ENCODE results near the gene NUP210.

NUP210 gene

GRCh38 chr3:13358051-13358450, 62.1 kb downstream of the NUP210 start:
- peak overlapping the region in 2 of 11 experiments; percentile 4 to 16; a peak in 1 of 22 replicates for H3K9ac ChIP-seq
- peak overlapping the region in 8 of 11 experiments; percentile 7 to 57 (median 33); a peak in 13 of 22 replicates for H3K4me2 ChIP-seq
- H3K9me3 ChIP-seq (replicated peaks in 1 of 11), result no peaks in the 10 kb centered on the region
- peaks cover 30 to 79% (median 70%) of the 10 kb centered on the region in 10 experiments for H3K4me1 ChIP-seq
- H4K20me1 ChIP-seq, result peaks cover 0 to 46% (median 0%) of the 10 kb centered on the region in 11 experiments; a peak in 2 of 22 replicates
- H3K27ac ChIP-seq, result peak overlapping the region in 4 of 11 experiments; percentile 31 to 60 (median 44); a peak in 5 of 22 replicates
- H3K4me3 ChIP-seq, result no peak overlapping the region
- peaks cover 45 to 100% (median 94%) of the 10 kb centered on the region in 11 experiments for H3K36me3 ChIP-seq
- no peaks in the 10 kb centered on the region for H3K27me3 ChIP-seq
- TF ChIP-seq Cebpa-rat (IDR thresholded peaks at IDR 0.05), result no peak

GRCh38 chr3:13357074-13357473, 63.0 kb downstream of the NUP210 start:
- peaks cover 0 to 36% (median 0%) of the 10 kb centered on the region in 11 experiments; a peak in 2 of 22 replicates for H4K20me1 ChIP-seq
- peak overlapping the region in 8 of 11 experiments; percentile 7 to 57 (median 33); a peak in 10 of 22 replicates for H3K4me2 ChIP-seq
- H3K4me3 ChIP-seq, result no peak overlapping the region
- peak overlapping the region in 7 of 11 experiments; percentile 26 to 60 (median 38); a peak in 11 of 22 replicates for H3K27ac ChIP-seq
- peaks cover 45 to 100% (median 88%) of the 10 kb centered on the region in 11 experiments for H3K36me3 ChIP-seq
- no peak for TF ChIP-seq Cebpa-rat (IDR thresholded peaks at IDR 0.05)
- peak overlapping the region in 2 of 11 experiments; percentile 4 to 16; a peak in 2 of 22 replicates for H3K9ac ChIP-seq
- no peaks in the 10 kb centered on the region for H3K9me3 ChIP-seq (replicated peaks in 1 of 11)
- H3K27me3 ChIP-seq, result no peaks in the 10 kb centered on the region
- peaks cover 31 to 79% (median 70%) of the 10 kb centered on the region in 10 experiments for H3K4me1 ChIP-seq

- Histone ChIP-seq H3K27ac (peak overlapping the region in 10 of 11 experiments; percentile 46 to 97 (median 94); a peak in 19 of 22 replicates), H3K36me3 (peaks cover 22 to 100% (median 81%) of the 10 kb centered on the region in 11 experiments), H4K20me1 (peaks cover 0 to 18% (median 0%) of the 10 kb centered on the region in 11 experiments; a peak in 2 of 22 replicates), H3K4me3 (peak overlapping the region in 4 of 10 experiments; percentile 6 to 32 (median 19); a peak in 4 of 20 replicates), H3K4me1 (peaks cover 52 to 100% (median 94%) of the 10 kb centered on the region in 10 experiments), H3K27me3 (no peaks in the 10 kb centered on the region), H3K4me2 (peak overlapping the region; percentile 83 to 99 (median 97)), H3K9ac (peak overlapping the region in 9 of 11 experiments; percentile 33 to 83 (median 78); a peak in 17 of 22 replicates), H3K9me3 (replicated peaks in 1 of 11) (no peaks in the 10 kb centered on the region; a peak in 1 of 22 replicates)
- TF ChIP-seq Cebpa-rat (IDR thresholded peaks at IDR 0.05), result no peak
These were observed 66.1 kb downstream of the NUP210 start for GRCh38 chr3:13353936-13354542.

GRCh38 chr3:13353506-13353905, 66.6 kb downstream of the NUP210 start:
- H3K9ac ChIP-seq, result peak overlapping the region in 9 of 11 experiments; percentile 33 to 83 (median 78); a peak in 17 of 22 replicates
- peak overlapping the region; percentile 83 to 99 (median 97) for H3K4me2 ChIP-seq
- TF ChIP-seq Cebpa-rat (IDR thresholded peaks at IDR 0.05), result 0 out of 22 replicates have a peak, but pooled peaks of 2 of the 11 experiments have one; percentile 22 to 34
- H3K36me3 ChIP-seq, result peaks cover 17 to 95% (median 76%) of the 10 kb centered on the region in 11 experiments
- peak overlapping the region in 4 of 10 experiments; percentile 5 to 29 (median 19); a peak in 3 of 20 replicates for H3K4me3 ChIP-seq
- H3K4me1 ChIP-seq, result peaks cover 57 to 100% (median 97%) of the 10 kb centered on the region in 10 experiments
- peaks cover 0 to 13% (median 0%) of the 10 kb centered on the region in 11 experiments; a peak in 2 of 22 replicates for H4K20me1 ChIP-seq
- no peaks in the 10 kb centered on the region for H3K27me3 ChIP-seq
- no peaks in the 10 kb centered on the region; a peak in 1 of 22 replicates for H3K9me3 ChIP-seq (replicated peaks in 1 of 11)
- peak overlapping the region in 10 of 11 experiments; percentile 62 to 97 (median 94); a peak in 20 of 22 replicates for H3K27ac ChIP-seq

- peak in 2 of 11 experiments; percentile 9 to 78; a peak in 2 of 22 replicates for TF ChIP-seq Cebpa-rat (IDR thresholded peaks at IDR 0.05)
- Histone ChIP-seq H3K4me1 (peaks cover 66 to 100% (median 98%) of the 10 kb centered on the region in 10 experiments), H3K9ac (peak overlapping the region; percentile 23 to 83 (median 76); a peak in 18 of 22 replicates), H3K9me3 (replicated peaks in 1 of 11) (no peaks in the 10 kb centered on the region; a peak in 1 of 22 replicates), H3K27ac (peak overlapping the region in 10 of 11 experiments; percentile 62 to 97 (median 94); a peak in 21 of 22 replicates), H3K4me2 (peak overlapping the region; percentile 83 to 99 (median 97)), H3K27me3 (no peaks in the 10 kb centered on the region), H3K36me3 (peaks cover 9 to 86% (median 67%) of the 10 kb centered on the region in 11 experiments; a peak in 20 of 22 replicates), H3K4me3 (peak overlapping the region in 3 of 10 experiments; percentile 5 to 29 (median 22); a peak in 5 of 20 replicates), H4K20me1 (peaks cover 0 to 13% (median 0%) of the 10 kb centered on the region in 11 experiments; a peak in 2 of 22 replicates)
These were observed 67.4 kb downstream of the NUP210 start for GRCh38 chr3:13352621-13353131.

GRCh38 chr3:13349823-13350222, 70.3 kb downstream of the NUP210 start:
- Histone ChIP-seq H3K36me3 (peaks cover 0 to 71% (median 39%) of the 10 kb centered on the region in 11 experiments; a peak in 18 of 22 replicates), H3K27ac (peak overlapping the region in 9 of 11 experiments; percentile 75 to 97 (median 95); a peak in 17 of 22 replicates), H3K4me2 (peak overlapping the region; percentile 91 to 99 (median 97)), H3K9ac (peak overlapping the region in 8 of 11 experiments; percentile 68 to 85 (median 80); a peak in 18 of 22 replicates), H4K20me1 (peaks cover 0 to 36% (median 0%) of the 10 kb centered on the region in 11 experiments; a peak in 2 of 22 replicates), H3K4me1 (peaks cover 86 to 100% (median 100%) of the 10 kb centered on the region in 10 experiments), H3K4me3 (peak overlapping the region in 6 of 10 experiments; percentile 28 to 52 (median 45); a peak in 8 of 20 replicates), H3K27me3 (no peaks in the 10 kb centered on the region), H3K9me3 (replicated peaks in 1 of 11) (no peaks in the 10 kb centered on the region; a peak in 1 of 22 replicates)
- TF ChIP-seq Cebpa-rat (IDR thresholded peaks at IDR 0.05), result no peak

- H3K27me3 ChIP-seq, result no peaks in the 10 kb centered on the region
- no peak for TF ChIP-seq Cebpa-rat (IDR thresholded peaks at IDR 0.05)
- H4K20me1 ChIP-seq, result peaks cover 0 to 43% (median 0%) of the 10 kb centered on the region in 11 experiments; a peak in 3 of 22 replicates
- H3K4me3 ChIP-seq, result peak overlapping the region in 8 of 10 experiments; percentile 1 to 55 (median 44); a peak in 15 of 20 replicates
- no peaks in the 10 kb centered on the region; a peak in 1 of 22 replicates for H3K9me3 ChIP-seq (replicated peaks in 1 of 11)
- H3K36me3 ChIP-seq, result peaks cover 0 to 64% (median 29%) of the 10 kb centered on the region in 11 experiments; a peak in 18 of 22 replicates
- H3K4me2 ChIP-seq, result peak overlapping the region; percentile 91 to 99 (median 97)
- H3K9ac ChIP-seq, result peak overlapping the region; percentile 39 to 85 (median 72); a peak in 19 of 22 replicates
- peak overlapping the region; percentile 27 to 97 (median 93); a peak in 20 of 22 replicates for H3K27ac ChIP-seq
- H3K4me1 ChIP-seq, result peaks cover 77 to 100% (median 100%) of the 10 kb centered on the region in 10 experiments
These were observed 71.3 kb downstream of the NUP210 start for GRCh38 chr3:13348661-13349396.

All from BLaER1 treated with 17β-estradiol and CSF1 and Interleukin-3, amounts not matched to agents 10 nM and 100 nM (cell line).